ENCODE data around the gene HLF. TPM values are rescaled to one million over a fixed set of nuclear protein-coding genes. Genes with fewer than 3 reads are reported as not detected.

Gene HLF
- total and polyA plus RNA-seq, 2 of the 4 experiments (the other 2 are of a cell fraction) = 0.18 TPM; not detected in 1

DNA sequence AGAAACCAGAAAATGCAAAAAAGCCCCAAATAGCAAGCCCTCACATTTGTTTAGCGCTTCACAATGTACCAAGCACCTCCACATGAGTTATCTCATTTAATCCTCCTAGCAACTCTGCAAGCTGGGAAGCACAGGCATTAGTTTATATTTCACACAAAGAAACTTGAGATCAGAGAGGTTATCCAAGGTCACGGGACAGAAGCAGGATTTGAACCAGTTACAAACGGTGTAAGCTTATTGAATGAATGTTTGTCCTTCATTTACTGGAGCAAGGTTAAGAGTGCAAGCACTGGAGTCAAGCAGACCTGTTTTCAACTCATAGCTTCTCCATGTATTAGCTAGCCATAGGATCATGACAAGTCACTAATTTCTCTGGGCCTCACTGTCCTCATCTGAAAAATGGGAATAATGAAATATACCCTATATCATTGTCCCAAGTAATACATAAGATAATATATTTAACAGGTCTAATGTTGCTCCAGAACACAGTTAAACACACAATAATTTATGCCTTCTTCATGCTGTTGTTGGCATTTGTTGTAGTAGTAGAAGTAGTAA is 6.1 kb upstream of the HLF start:
- no peak overlapping the region for H3K27ac ChIP-seq (ENCODE audit: insufficient read depth, low read length)
- no peak overlapping the region for H3K4me2 ChIP-seq (ENCODE audit: low read depth, low read length)
- no peak for TF ChIP-seq BHLHE40 (IDR thresholded peaks at IDR 0.05; ENCODE audit: low read depth, low read length)
- TF ChIP-seq RFX5 (IDR thresholded peaks at IDR 0.05; ENCODE audit: low read depth, low read length) = no peak
- no peak for TF ChIP-seq RCOR1 (IDR thresholded peaks at IDR 0.05; ENCODE audit: insufficient replicate concordance, low read length)
- TF ChIP-seq, protein P1, sequence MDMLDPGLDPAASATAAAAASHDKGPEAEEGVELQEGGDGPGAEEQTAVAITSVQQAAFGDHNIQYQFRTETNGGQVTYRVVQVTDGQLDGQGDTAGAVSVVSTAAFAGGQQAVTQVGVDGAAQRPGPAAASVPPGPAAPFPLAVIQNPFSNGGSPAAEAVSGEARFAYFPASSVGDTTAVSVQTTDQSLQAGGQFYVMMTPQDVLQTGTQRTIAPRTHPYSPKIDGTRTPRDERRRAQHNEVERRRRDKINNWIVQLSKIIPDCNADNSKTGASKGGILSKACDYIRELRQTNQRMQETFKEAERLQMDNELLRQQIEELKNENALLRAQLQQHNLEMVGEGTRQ (IDR thresholded peaks at IDR 0.05; ENCODE audit: low read depth, low read length) = no peak
- TF ChIP-seq NFE2L2 (IDR thresholded peaks at IDR 0.05; ENCODE audit: low read depth, low read length) = no peak
- TF ChIP-seq FOS (IDR thresholded peaks at IDR 0.05; ENCODE audit: low read depth, low read length) = no peak
- TF ChIP-seq SMC3 (IDR thresholded peaks at IDR 0.05; ENCODE audit: low read depth, low read length) = no peak
- H2AFZ ChIP-seq (replicated peaks; ENCODE audit: low read length, poor library complexity) = no peak overlapping the region
- no peaks in the 10 kb centered on the region for H4K20me1 ChIP-seq (ENCODE audit: insufficient read depth, low read length)
- H4K91ac ChIP-seq (ENCODE audit: insufficient read depth, low read depth, low read length) = no peak overlapping the region
- no peak overlapping the region for H2BK120ac ChIP-seq (ENCODE audit: low read depth, low read length)
- peaks cover 12% of the 10 kb centered on the region for H3K27me3 ChIP-seq (ENCODE audit: control insufficient read depth, insufficient read depth, low read length)
- DNase-seq (no peak), ATAC-seq (ENCODE audit: low read depth) (no peak)
- BruUV-seq (replicated peaks) = no TSS peak
- no peaks in the 10 kb centered on the region for H3K9me1 ChIP-seq (ENCODE audit: insufficient read depth, low read length)
- H2AK5ac ChIP-seq (ENCODE audit: low read depth, low read length) = no peak overlapping the region
- POLR2A ChIA-PET (ENCODE audit: unreplicated experiment) = no interaction called here
- no peak overlapping the region for H3K23ac ChIP-seq (ENCODE audit: low read depth, low read length)
- no peaks in the 10 kb centered on the region for H3K36me3 ChIP-seq (ENCODE audit: control insufficient read depth, insufficient read depth, low read length)
- in situ Hi-C loops (cut with MboI; ENCODE audit: low sequenced_read_pairs) (no loop called here), dilution Hi-C loops (cut with HindIII; ENCODE audit: low sequenced_read_pairs, unreplicated experiment) (no loop called here), intact Hi-C loops (cut with micrococcal nuclease) (no loop called here)
- H2AK9ac ChIP-seq (replicated peaks; ENCODE audit: low read depth, low read length, poor library complexity) = no peak overlapping the region
- no peak overlapping the region for H2BK15ac ChIP-seq (ENCODE audit: low read depth, low read length)
- no peak overlapping the region for H3K18ac ChIP-seq (ENCODE audit: low read depth, low read length)
- no peaks in the 10 kb centered on the region for H3K79me1 ChIP-seq (ENCODE audit: low read depth in 1 of 2, low read length in 2 of 2)
- no peaks in the 10 kb centered on the region for H3K4me1 ChIP-seq (ENCODE audit: control insufficient read depth, insufficient read depth, low read length)
- H2BK5ac ChIP-seq (ENCODE audit: low read depth, low read length, poor library complexity, severe bottlenecking) = no peak overlapping the region
- H3K4ac ChIP-seq (ENCODE audit: low read depth, low read length) = no peak overlapping the region
- no peak overlapping the region for H3K9ac ChIP-seq (ENCODE audit: low read depth, low read length)
- H4K8ac ChIP-seq (ENCODE audit: low read depth in 2 of 2, low read length in 2 of 2) = no peak overlapping the region
- WGBS, 2 experiments (ENCODE audit: extremely low coverage in 2 of 2, insufficient read length in 1 of 2) = no CpG with 5 or more reads among the region's 3 CpGs
- CTCF ChIA-PET = interaction anchor here (0.5 to 1.1 kb wide), 2 partner anchors 21 to 144 kb away, joined by 3 to 7 read pairs; no protein-coding TSS in a partner anchor
- H3K56ac ChIP-seq (ENCODE audit: extremely low read depth, insufficient read depth, low read length) = no peak overlapping the region
- no peaks in the 10 kb centered on the region for H3K9me3 ChIP-seq (ENCODE audit: control insufficient read depth, insufficient read depth, low read length)
- H4K5ac ChIP-seq (ENCODE audit: low read depth, low read length) = no peak overlapping the region
- H2BK20ac ChIP-seq (ENCODE audit: low read depth, low read length) = no peak overlapping the region
- no peak overlapping the region for H3K14ac ChIP-seq (replicated peaks; ENCODE audit: low read depth, low read length)
- H3K4me3 ChIP-seq (ENCODE audit: insufficient read depth, low read depth, low read length) = no peak overlapping the region

Data from IMR-90 (cell line).